ENCODE data around the gene CAPN1.
"Not testable (repeated sequence)": the region's sequence is repeated elsewhere in the genome, so short reads cannot be mapped to it uniquely, and the experiment has no call there.

Gene CAPN1

DNA sequence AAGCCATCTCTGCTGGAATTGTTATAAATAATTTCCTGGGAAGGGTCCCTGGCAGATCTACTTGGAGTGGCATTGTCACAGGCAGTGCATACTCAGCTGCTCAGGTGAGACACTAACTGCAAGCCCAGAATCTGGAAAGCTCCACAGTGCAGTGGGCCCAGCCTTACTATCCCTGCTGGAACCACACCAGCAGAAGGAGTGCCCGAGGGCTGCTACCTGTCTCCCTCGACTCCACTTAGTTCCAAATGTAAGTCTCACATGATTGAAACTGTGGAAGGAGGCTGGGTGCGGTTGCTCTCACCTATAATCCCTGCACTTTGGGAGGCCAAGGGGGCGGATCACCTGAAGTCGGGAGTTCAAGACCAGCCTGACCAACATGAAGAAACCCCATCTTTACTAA lies 33.1 kb upstream of the CAPN1 start:
- no peak overlapping the region for H3K27ac ChIP-seq (replicated peaks)
- H3K4me3 ChIP-seq (replicated peaks; ENCODE audit: insufficient read depth, low read length) = no peak overlapping the region
- no peak for DNase-seq (ENCODE audit: low read depth in 1 of 2, low spot score in 1 of 2)
- no peaks in the 10 kb centered on the region for H3K27me3 ChIP-seq (ENCODE audit: insufficient read depth, poor library complexity, severe bottlenecking)
- TF ChIP-seq GABPA (IDR thresholded peaks at IDR 0.05; ENCODE audit: low read depth) = no peak
- TF ChIP-seq SPI1 (IDR thresholded peaks at IDR 0.05; ENCODE audit: borderline replicate concordance, low read depth) = no peak
- TF ChIP-seq REST (IDR thresholded peaks at IDR 0.05; ENCODE audit: insufficient replicate concordance, low read depth) = no peak
- TF ChIP-seq, protein P1, sequence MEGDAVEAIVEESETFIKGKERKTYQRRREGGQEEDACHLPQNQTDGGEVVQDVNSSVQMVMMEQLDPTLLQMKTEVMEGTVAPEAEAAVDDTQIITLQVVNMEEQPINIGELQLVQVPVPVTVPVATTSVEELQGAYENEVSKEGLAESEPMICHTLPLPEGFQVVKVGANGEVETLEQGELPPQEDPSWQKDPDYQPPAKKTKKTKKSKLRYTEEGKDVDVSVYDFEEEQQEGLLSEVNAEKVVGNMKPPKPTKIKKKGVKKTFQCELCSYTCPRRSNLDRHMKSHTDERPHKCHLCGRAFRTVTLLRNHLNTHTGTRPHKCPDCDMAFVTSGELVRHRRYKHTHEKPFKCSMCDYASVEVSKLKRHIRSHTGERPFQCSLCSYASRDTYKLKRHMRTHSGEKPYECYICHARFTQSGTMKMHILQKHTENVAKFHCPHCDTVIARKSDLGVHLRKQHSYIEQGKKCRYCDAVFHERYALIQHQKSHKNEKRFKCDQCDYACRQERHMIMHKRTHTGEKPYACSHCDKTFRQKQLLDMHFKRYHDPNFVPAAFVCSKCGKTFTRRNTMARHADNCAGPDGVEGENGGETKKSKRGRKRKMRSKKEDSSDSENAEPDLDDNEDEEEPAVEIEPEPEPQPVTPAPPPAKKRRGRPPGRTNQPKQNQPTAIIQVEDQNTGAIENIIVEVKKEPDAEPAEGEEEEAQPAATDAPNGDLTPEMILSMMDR (IDR thresholded peaks at IDR 0.05; ENCODE audit: insufficient read depth, low read length) = no peak
- TF ChIP-seq POLR2AphosphoS5 (IDR thresholded peaks at IDR 0.05; ENCODE audit: low read depth) = no peak

DNA sequence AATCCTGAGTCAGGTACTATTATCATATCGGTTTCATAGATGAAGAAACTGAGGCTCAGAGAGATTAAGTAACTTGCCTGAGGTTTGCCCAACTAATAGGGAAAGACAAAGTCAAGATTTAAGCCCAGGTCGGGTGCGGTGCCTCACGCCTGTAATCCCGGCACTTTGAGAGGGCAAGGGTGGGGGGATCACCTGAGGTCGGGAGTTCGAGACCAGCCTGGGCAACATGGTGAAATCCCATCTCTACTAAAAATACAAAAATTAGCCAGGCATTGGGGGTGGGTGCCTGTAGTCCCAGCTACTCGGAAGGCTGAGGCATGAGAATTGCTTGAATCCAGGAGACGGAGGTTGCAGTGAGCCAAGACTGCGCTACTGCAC lies 31.6 kb upstream of the CAPN1 start:
- not testable (repeated sequence) for DNase-seq (ENCODE audit: low read depth in 1 of 2, low spot score in 1 of 2); H3K4me3 ChIP-seq (replicated peaks; ENCODE audit: insufficient read depth, low read length); H3K27me3 ChIP-seq (ENCODE audit: insufficient read depth, poor library complexity, severe bottlenecking)
- H3K27ac ChIP-seq (replicated peaks) = peak overlapping the region; percentile 89

DNA sequence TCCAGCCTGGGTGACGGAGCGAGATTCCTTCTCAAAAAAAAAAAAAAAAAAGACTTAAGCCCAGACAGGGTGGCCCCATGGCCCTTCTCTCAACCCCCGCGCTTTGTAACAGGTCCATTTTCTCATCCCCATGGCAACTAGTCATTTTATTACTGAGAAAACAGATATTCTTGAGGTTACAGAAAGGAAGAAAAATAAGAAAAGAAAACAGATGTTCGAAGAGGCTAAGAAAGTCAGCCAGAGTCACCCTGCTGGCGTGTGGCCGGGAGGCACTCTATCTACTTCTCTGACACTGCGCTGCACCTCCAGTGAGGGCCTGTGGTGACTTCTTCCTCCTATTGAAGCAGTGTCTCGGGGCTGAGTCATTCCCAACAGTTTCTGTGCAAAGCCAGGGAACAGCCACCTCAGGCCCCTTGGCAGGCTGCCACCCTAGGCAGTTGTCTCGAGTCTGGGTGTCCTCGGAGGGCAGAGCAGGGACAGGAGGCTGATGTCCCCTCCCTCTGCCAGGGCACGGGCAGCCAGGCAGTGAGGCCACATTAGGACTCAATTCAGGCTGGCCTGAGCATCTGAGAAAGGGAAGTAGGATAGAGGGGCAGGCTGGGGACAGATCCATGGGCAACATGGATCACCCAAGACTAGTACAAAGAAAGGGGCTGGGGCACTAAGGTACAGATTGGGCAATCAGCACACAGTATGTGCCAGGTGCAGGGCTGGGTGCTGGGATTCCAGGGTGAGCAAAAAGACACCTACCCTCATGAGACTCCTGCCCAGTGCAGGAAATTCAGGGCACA lies 31.0 kb upstream of the CAPN1 start:
- peak; percentile 78 for TF ChIP-seq POLR2AphosphoS5 (IDR thresholded peaks at IDR 0.05; ENCODE audit: low read depth)
- no peak for TF ChIP-seq GABPA (IDR thresholded peaks at IDR 0.05; ENCODE audit: low read depth)
- H3K4me3 ChIP-seq (replicated peaks; ENCODE audit: insufficient read depth, low read length) = no peak overlapping the region
- no peaks in the 10 kb centered on the region for H3K27me3 ChIP-seq (ENCODE audit: insufficient read depth, poor library complexity, severe bottlenecking)
- DNase-seq (ENCODE audit: low read depth in 1 of 2, low spot score in 1 of 2) = peak; percentile 90 to 96
- peak overlapping the region; percentile 89 for H3K27ac ChIP-seq (replicated peaks)

- TF ChIP-seq SPI1 (IDR thresholded peaks at IDR 0.05; ENCODE audit: borderline replicate concordance, low read depth) = peak; percentile 12; the same call in 1 of the 2 replicates
- TF ChIP-seq, protein P1 (IDR thresholded peaks at IDR 0.05; ENCODE audit: insufficient read depth, low read length) = no peak
- Histone ChIP-seq H3K27ac (replicated peaks) (peak overlapping the region; percentile 89), H3K4me3 (replicated peaks; ENCODE audit: insufficient read depth, low read length) (no peak overlapping the region), H3K27me3 (ENCODE audit: insufficient read depth, poor library complexity, severe bottlenecking) (no peaks in the 10 kb centered on the region)
- no peak for DNase-seq (ENCODE audit: low read depth in 1 of 2, low spot score in 1 of 2)
Measured at GRCh38 chr11:65151331-65151899, 30.3 kb upstream of the CAPN1 start.

DNA sequence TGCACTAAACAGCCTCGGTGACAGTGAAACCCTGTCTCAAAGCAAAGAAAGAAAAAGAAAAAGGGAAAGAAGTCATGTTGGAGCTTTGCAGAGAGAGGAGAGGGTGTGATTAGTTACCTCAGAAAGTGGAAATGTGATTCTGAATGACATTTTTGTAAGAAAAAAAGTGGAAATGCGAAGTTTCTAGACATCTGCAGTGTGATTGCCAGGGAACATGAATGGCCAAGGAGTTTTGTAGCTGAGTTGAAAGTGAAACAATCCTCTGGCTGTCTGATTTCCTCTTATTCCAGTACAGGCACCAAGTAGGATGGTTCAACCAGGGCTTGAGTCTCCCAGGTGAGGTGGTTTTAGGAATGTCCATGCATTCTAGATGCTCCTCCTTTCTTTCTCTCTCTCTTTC lies 29.6 kb upstream of the CAPN1 start:
- peak overlapping the region; percentile 89 for H3K27ac ChIP-seq (replicated peaks)
- no peak overlapping the region for H3K4me3 ChIP-seq (replicated peaks; ENCODE audit: insufficient read depth, low read length)
- no peak for DNase-seq (ENCODE audit: low read depth in 1 of 2, low spot score in 1 of 2)
- TF ChIP-seq GABPA (IDR thresholded peaks at IDR 0.05; ENCODE audit: low read depth) = no peak
- TF ChIP-seq REST (IDR thresholded peaks at IDR 0.05; ENCODE audit: insufficient replicate concordance, low read depth) = no peak
- TF ChIP-seq POLR2AphosphoS5 (IDR thresholded peaks at IDR 0.05; ENCODE audit: low read depth) = no peak
- TF ChIP-seq, protein P1 (IDR thresholded peaks at IDR 0.05; ENCODE audit: insufficient read depth, low read length) = no peak
- TF ChIP-seq SPI1 (IDR thresholded peaks at IDR 0.05; ENCODE audit: borderline replicate concordance, low read depth) = no peak
- H3K27me3 ChIP-seq (ENCODE audit: insufficient read depth, poor library complexity, severe bottlenecking) = no peaks in the 10 kb centered on the region
